ENCODE measurements around the gene IGSF21. TPM values are rescaled to one million over a fixed set of nuclear protein-coding genes. Genes with fewer than 3 reads are reported as not detected.

IGSF21 gene
- total RNA-seq, 1 experiment from 2014 or later = not detected

DNA sequence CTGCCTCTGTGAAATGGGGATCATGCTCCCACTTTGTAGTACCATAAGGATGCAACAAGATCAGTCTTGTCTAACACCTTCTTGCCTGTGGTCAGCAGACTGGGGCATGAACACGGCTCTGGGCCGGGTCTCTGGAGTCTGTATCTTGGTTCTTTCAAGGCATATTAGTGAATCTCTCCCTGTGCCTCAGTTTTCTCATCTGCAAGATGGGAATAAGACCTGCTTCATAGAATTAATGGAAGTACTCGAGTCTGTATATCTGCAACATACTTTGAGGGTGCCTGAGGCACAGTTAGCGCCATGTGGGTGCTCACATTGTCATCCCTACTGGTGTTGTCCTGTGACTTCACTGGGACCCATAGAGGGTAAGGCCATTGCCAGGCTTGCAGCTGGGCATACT, 84.6 kb downstream of the IGSF21 start:
- no peaks in the 10 kb centered on the region for H3K36me3 Mint-ChIP-seq (ENCODE audit: insufficient read depth, unreplicated experiment)
- intact Hi-C loops (cut with micrococcal nuclease) = no loop called here
- H3K4me3 Mint-ChIP-seq (ENCODE audit: unreplicated experiment) = no peak overlapping the region
- DNase-seq (ENCODE audit: unreplicated experiment) = no peak
- no peak overlapping the region for H3K27ac Mint-ChIP-seq (ENCODE audit: low read depth, unreplicated experiment)
- no peaks in the 10 kb centered on the region for H3K9me3 Mint-ChIP-seq (ENCODE audit: unreplicated experiment)
- no TSS peak for BruUV-seq (replicated peaks)
- no peaks in the 10 kb centered on the region for H3K4me1 Mint-ChIP-seq (ENCODE audit: insufficient read depth, unreplicated experiment)
- POLR2A ChIA-PET = no interaction called here
- peaks cover 38% of the 10 kb centered on the region for H3K27me3 Mint-ChIP-seq (ENCODE audit: insufficient read depth, unreplicated experiment)
- CTCF ChIA-PET = interaction anchor here (0.6 kb wide), 1 partner anchor 120 kb away, joined by 3 read pairs; no protein-coding TSS in a partner anchor
- no peak for TF ChIP-seq CTCF (IDR thresholded peaks at IDR 0.05; ENCODE audit: unreplicated experiment)

DNA sequence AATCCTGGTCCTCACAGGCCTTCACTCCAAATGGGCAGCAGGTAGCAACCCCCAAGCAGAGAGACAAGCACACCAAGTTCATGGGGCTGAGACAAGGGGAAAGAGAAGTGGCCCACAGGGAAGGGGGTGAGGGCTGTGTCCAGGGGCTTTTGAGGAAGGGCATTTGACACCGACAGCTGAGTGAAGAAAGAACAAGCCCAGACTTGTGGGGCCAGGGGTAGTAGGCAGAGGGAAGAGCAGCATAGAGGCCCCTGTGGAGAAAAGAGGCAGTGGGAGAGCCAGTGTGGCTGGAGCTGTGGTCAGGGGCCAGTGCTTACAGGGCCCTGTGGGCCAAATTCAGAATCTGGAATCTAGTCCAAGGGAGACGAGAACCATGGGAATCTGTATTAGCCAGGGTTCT, 85.4 kb downstream of the IGSF21 start:
- no peaks in the 10 kb centered on the region for H3K36me3 Mint-ChIP-seq (ENCODE audit: insufficient read depth, unreplicated experiment)
- POLR2A ChIA-PET = no interaction called here
- intact Hi-C loops (cut with micrococcal nuclease) = no loop called here
- H3K27me3 Mint-ChIP-seq (ENCODE audit: insufficient read depth, unreplicated experiment) = peaks cover 35% of the 10 kb centered on the region
- peak overlapping the region; percentile 33 for H3K27ac Mint-ChIP-seq (ENCODE audit: low read depth, unreplicated experiment)
- TF ChIP-seq CTCF (IDR thresholded peaks at IDR 0.05; ENCODE audit: unreplicated experiment) = no peak
- no peaks in the 10 kb centered on the region for H3K4me1 Mint-ChIP-seq (ENCODE audit: insufficient read depth, unreplicated experiment)
- BruUV-seq (replicated peaks) = no TSS peak
- H3K9me3 Mint-ChIP-seq (ENCODE audit: unreplicated experiment) = no peaks in the 10 kb centered on the region
- DNase-seq (ENCODE audit: unreplicated experiment) = no peak
- CTCF ChIA-PET = interaction anchor here (0.6 kb wide), 1 partner anchor 121 kb away, joined by 3 read pairs; no protein-coding TSS in a partner anchor
- no peak overlapping the region for H3K4me3 Mint-ChIP-seq (ENCODE audit: unreplicated experiment)

DNA sequence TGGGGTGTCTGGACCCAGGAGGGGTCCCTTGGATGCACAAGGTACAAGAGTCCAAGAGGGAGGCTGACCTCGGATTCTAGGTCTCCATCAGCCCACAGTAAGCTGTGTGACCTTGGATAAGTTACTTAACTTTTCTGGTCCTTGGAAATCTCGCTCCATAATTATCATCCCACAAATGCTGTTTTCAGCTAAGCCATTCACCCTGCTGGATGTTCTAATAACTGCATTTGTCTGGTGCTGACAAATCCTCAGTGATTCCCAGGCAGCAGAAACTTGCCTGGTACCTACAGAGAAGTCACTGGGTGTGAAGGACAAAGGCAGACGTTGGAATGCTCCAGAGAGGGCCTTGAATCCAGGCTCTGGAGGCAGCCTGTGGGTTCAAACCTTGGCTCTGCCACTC, 89.7 kb downstream of the IGSF21 start:
- no peaks in the 10 kb centered on the region for H3K4me1 Mint-ChIP-seq (ENCODE audit: insufficient read depth, unreplicated experiment)
- no TSS peak for BruUV-seq (replicated peaks)
- H3K27me3 Mint-ChIP-seq (ENCODE audit: insufficient read depth, unreplicated experiment) = peaks cover 72% of the 10 kb centered on the region
- ChIA-PET CTCF (no interaction called here), POLR2A (no interaction called here)
- H3K9me3 Mint-ChIP-seq (ENCODE audit: unreplicated experiment) = no peaks in the 10 kb centered on the region
- no peak for TF ChIP-seq CTCF (IDR thresholded peaks at IDR 0.05; ENCODE audit: unreplicated experiment)
- H3K36me3 Mint-ChIP-seq (ENCODE audit: insufficient read depth, unreplicated experiment) = no peaks in the 10 kb centered on the region
- no peak overlapping the region for H3K4me3 Mint-ChIP-seq (ENCODE audit: unreplicated experiment)
- H3K27ac Mint-ChIP-seq (ENCODE audit: low read depth, unreplicated experiment) = no peak overlapping the region
- intact Hi-C loops (cut with micrococcal nuclease) = no loop called here
- no peak for DNase-seq (ENCODE audit: unreplicated experiment)

DNA sequence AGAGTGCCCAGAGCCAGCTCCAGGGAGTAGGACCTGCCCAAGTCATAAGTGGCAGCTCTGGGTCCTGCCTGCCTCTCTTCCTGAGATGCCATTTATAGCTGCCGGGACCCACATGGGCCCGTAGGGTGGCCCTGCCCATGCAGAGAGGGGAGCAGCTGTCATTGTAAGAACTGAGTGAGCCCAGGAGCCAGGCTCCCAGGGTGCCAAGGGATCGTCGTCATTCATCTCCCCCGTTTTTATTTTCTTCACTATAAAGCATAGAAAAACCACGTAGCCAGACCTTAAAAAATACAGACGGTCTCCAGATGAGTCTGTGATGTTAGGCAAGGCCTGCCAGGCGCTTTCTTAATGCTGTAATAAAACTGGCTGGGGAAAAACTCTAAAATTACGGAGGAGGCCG, 90.7 kb downstream of the IGSF21 start:
- Mint-ChIP-seq H3K36me3 (ENCODE audit: insufficient read depth, unreplicated experiment) (no peaks in the 10 kb centered on the region), H3K27me3 (ENCODE audit: insufficient read depth, unreplicated experiment) (peaks cover 68% of the 10 kb centered on the region), H3K9me3 (ENCODE audit: unreplicated experiment) (no peaks in the 10 kb centered on the region), H3K4me3 (ENCODE audit: unreplicated experiment) (no peak overlapping the region), H3K4me1 (ENCODE audit: insufficient read depth, unreplicated experiment) (no peaks in the 10 kb centered on the region), H3K27ac (ENCODE audit: low read depth, unreplicated experiment) (no peak overlapping the region)
- BruUV-seq (replicated peaks) = no TSS peak
- TF ChIP-seq CTCF (IDR thresholded peaks at IDR 0.05; ENCODE audit: unreplicated experiment) = no peak
- ChIA-PET POLR2A (interaction anchor here (0.5 kb wide), 1 partner anchor 672 kb away, joined by 4 read pairs; no protein-coding TSS in a partner anchor), CTCF (no interaction called here)
- intact Hi-C loops (cut with micrococcal nuclease) = no loop called here
- no peak for DNase-seq (ENCODE audit: unreplicated experiment)
